Right lobe of liver (tissue), 4 donors: Measurements from ENCODE around the gene MAP7D3.

Experiments used
- POLR2A ChIP-seq: fragments of 450-650 bp; IDR thresholded peaks from one replicate; pipeline ENCODE4 v1.6.1; 2017; ENCODE audit warnings: antibody characterized with exemption, mild to moderate bottlenecking
- TF ChIP-seq, protein P1 (sequence below), 4 donors: fragments of 200-600 bp in 3 of 4; fragments of 450-650 bp in 1 of 4; IDR thresholded peaks; one replicate each; pipeline versions ENCODE4 v1.5.1 to v1.8.0; 2016 to 2022; ENCODE audit warnings: antibody characterized with exemption in 4 of 4, mild to moderate bottlenecking in 2 of 4
- donor health status: DM: no; HTN: no; CAD: no.
- donor health status: DM: no; HTN: no; CAD: no.
- donor health status: DM: no; HTN: yes; CAD: no.

- TF ChIP-seq POLR2A = no peak
- TF ChIP-seq, protein P1, sequence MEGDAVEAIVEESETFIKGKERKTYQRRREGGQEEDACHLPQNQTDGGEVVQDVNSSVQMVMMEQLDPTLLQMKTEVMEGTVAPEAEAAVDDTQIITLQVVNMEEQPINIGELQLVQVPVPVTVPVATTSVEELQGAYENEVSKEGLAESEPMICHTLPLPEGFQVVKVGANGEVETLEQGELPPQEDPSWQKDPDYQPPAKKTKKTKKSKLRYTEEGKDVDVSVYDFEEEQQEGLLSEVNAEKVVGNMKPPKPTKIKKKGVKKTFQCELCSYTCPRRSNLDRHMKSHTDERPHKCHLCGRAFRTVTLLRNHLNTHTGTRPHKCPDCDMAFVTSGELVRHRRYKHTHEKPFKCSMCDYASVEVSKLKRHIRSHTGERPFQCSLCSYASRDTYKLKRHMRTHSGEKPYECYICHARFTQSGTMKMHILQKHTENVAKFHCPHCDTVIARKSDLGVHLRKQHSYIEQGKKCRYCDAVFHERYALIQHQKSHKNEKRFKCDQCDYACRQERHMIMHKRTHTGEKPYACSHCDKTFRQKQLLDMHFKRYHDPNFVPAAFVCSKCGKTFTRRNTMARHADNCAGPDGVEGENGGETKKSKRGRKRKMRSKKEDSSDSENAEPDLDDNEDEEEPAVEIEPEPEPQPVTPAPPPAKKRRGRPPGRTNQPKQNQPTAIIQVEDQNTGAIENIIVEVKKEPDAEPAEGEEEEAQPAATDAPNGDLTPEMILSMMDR (IDR thresholded peaks at IDR 0.05) = no peak
Measured at GRCh38 chrX:136227948-136228838, 23.0 kb downstream of the MAP7D3 start.
